ENCODE data around the gene CACNA1A. TPM values are rescaled to one million over a fixed set of nuclear protein-coding genes. Genes with fewer than 3 reads are reported as not detected.

Gene CACNA1A
- total and polyA plus RNA-seq, 2 of the 13 experiments (the other 11 are each of a cell fraction or from before 2014, with no cell fraction given): not detected

DNA sequence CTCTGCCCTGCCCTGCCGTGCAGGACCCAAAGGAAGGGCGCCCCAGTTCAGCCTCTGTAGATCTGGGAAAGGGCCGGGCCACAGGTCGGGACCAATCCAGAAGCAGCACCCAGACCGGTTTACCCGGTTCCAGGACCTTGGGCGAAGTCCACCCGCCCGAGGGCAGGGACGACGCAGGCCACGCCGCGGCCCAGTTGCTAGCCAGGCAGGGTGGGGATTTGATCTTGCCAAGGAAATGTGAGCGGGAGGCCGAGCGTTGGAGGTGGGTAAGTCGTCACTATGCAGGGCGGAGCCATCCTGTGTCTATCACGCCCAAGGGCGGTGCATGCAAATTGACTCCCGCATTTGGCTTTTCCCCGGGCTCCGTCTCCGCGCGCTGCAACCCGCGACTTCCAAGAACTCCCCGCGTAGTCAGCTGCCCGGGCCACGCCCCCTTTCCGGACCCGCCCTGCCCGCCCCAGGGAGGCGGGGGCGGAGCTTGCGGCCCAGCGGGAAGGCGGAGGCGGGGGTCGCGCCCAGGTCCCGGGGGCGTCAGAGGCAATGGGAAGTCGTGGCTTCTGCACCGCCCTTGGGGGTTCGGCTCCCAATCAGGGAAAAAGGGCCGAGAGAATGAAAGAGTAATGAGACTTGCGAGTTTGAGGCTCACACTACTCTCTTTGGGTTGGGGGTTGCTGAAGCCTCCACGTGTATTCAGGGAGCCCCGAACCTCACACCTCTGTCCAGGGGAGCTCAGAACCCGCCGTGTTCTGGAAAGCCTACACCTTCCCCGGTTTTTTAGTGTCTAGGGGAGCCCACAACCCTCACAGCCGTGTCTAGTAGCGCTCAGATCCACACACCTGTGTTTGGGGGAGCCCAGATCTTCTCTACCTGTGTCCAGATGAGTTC, 343.3 kb downstream of the CACNA1A start (continued):
- no peak for TF ChIP-seq NFE2L2 (IDR thresholded peaks at IDR 0.05; ENCODE audit: low read length)
- no peak; the same call in 1 of the 2 replicates for TF ChIP-seq ZNF546 (CRISPR knock-in tag; conservative IDR thresholded peaks at IDR 0.05)
- TF ChIP-seq SYNCRIP (IDR thresholded peaks at IDR 0.05; ENCODE audit: insufficient read depth, low read depth, low read length): no peak
- no peak for TF ChIP-seq SP140L (CRISPR knock-in tag; IDR thresholded peaks at IDR 0.05; ENCODE audit: borderline replicate concordance)
- peak in 1 of 2 experiments; percentile 17; a peak in 1 of 4 replicates for TF ChIP-seq REST (IDR thresholded peaks at IDR 0.05; ENCODE audit: borderline replicate concordance in 1 of 2, low read depth in 1 of 2, low read length in 2 of 2)
- TF ChIP-seq ZNF292 (CRISPR knock-in tag; IDR thresholded peaks at IDR 0.05; ENCODE audit: borderline replicate concordance, low read depth): peak; percentile 67; the same call in 1 of the 2 replicates
- no peak; the same call in 1 of the 2 replicates for TF ChIP-seq MAFF (IDR thresholded peaks at IDR 0.05; ENCODE audit: low read depth, low read length)
- no peak for TF ChIP-seq ZNF75D (CRISPR knock-in tag; IDR thresholded peaks at IDR 0.05; ENCODE audit: borderline replicate concordance)
- TF ChIP-seq SALL2 (CRISPR knock-in tag; IDR thresholded peaks at IDR 0.05): no peak
- TF ChIP-seq, protein P1, sequence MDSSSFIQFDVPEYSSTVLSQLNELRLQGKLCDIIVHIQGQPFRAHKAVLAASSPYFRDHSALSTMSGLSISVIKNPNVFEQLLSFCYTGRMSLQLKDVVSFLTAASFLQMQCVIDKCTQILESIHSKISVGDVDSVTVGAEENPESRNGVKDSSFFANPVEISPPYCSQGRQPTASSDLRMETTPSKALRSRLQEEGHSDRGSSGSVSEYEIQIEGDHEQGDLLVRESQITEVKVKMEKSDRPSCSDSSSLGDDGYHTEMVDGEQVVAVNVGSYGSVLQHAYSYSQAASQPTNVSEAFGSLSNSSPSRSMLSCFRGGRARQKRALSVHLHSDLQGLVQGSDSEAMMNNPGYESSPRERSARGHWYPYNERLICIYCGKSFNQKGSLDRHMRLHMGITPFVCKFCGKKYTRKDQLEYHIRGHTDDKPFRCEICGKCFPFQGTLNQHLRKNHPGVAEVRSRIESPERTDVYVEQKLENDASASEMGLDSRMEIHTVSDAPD (CRISPR knock-in tag; IDR thresholded peaks at IDR 0.05): no peak
- TF ChIP-seq, protein P2, sequence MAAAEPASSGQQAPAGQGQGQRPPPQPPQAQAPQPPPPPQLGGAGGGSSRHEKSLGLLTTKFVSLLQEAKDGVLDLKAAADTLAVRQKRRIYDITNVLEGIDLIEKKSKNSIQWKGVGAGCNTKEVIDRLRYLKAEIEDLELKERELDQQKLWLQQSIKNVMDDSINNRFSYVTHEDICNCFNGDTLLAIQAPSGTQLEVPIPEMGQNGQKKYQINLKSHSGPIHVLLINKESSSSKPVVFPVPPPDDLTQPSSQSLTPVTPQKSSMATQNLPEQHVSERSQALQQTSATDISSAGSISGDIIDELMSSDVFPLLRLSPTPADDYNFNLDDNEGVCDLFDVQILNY (CRISPR knock-in tag; conservative IDR thresholded peaks at IDR 0.05): peak; percentile 40; the same call in 1 of the 2 replicates
- TF ChIP-seq ZNF326 (CRISPR knock-in tag; IDR thresholded peaks at IDR 0.05; ENCODE audit: borderline replicate concordance): no peak
- TF ChIP-seq HOXA9 (CRISPR knock-in tag; IDR thresholded peaks at IDR 0.05; ENCODE audit: borderline replicate concordance): no peak
- no peak for TF ChIP-seq ATF7 (IDR thresholded peaks at IDR 0.05)
- TF ChIP-seq ATF7 (CRISPR knock-in tag; IDR thresholded peaks at IDR 0.05): no peak
- TF ChIP-seq NAIF1 (CRISPR knock-in tag; IDR thresholded peaks at IDR 0.05; ENCODE audit: borderline replicate concordance): no peak
- TF ChIP-seq ZFY (CRISPR knock-in tag; IDR thresholded peaks at IDR 0.05): peak; percentile 90
- no peak; the same call in 1 of the 2 replicates for TF ChIP-seq TSC22D2 (CRISPR knock-in tag; IDR thresholded peaks at IDR 0.05; ENCODE audit: borderline replicate concordance)
- no peak for TF ChIP-seq NFE2L1 (CRISPR knock-in tag; IDR thresholded peaks at IDR 0.05; ENCODE audit: borderline replicate concordance)

All from HepG2 (cell line).